DND-41 (cell line): ENCODE results near the gene SLC26A6.

Experiments used
- EZH2 ChIP-seq: IDR thresholded peaks from 3 replicates; pipeline ENCODE4 v1.6.1; 2012; ENCODE audit warnings: borderline replicate concordance, low read depth, mild to moderate bottlenecking, moderate library complexity, low read length, inconsistent platforms; ENCODE audit not compliant: severe bottlenecking
- TF ChIP-seq, protein P1 (sequence below): IDR thresholded peaks from 2 replicates; pipeline ENCODE4 v1.5.1; 2012; ENCODE audit warnings: borderline replicate concordance, low read length, moderate library complexity, mild to moderate bottlenecking; ENCODE audit not compliant: poor library complexity, severe bottlenecking; ENCODE audit errors: extremely low read depth

DNA sequence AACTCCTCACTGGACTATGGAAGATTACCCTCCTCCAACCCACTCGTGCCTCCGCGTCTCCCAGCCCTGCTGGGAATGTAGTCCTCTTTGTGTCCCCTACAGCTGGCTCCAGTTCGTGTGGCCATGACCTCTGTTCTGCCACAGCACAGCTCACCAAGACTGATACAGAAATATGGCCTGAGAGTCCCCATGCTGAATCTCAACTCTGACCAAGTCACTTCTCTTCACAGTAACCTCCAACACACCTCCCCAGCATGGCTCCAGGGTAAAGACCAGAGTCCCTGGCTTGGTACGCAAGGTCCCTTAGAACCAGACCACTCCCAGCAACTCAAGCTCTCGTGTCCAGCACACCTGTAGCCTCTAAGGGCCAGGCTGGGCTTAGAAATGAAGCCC, 37.9 kb downstream of the SLC26A6 start:
- TF ChIP-seq, protein P1, sequence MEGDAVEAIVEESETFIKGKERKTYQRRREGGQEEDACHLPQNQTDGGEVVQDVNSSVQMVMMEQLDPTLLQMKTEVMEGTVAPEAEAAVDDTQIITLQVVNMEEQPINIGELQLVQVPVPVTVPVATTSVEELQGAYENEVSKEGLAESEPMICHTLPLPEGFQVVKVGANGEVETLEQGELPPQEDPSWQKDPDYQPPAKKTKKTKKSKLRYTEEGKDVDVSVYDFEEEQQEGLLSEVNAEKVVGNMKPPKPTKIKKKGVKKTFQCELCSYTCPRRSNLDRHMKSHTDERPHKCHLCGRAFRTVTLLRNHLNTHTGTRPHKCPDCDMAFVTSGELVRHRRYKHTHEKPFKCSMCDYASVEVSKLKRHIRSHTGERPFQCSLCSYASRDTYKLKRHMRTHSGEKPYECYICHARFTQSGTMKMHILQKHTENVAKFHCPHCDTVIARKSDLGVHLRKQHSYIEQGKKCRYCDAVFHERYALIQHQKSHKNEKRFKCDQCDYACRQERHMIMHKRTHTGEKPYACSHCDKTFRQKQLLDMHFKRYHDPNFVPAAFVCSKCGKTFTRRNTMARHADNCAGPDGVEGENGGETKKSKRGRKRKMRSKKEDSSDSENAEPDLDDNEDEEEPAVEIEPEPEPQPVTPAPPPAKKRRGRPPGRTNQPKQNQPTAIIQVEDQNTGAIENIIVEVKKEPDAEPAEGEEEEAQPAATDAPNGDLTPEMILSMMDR = no peak
- TF ChIP-seq EZH2 = no peak
